Kidney epithelial cell (primary cell): ENCODE results near the gene PRPF40B. TPM values are rescaled to one million over a fixed set of nuclear protein-coding genes. Genes with fewer than 3 reads are reported as not detected.
"Not testable (repeated sequence)": the region's sequence is repeated elsewhere in the genome, so short reads cannot be mapped to it uniquely, and the experiment has no call there.

Experiments
- DNase-seq: peaks from one replicate; pipeline ENCODE4 v3.0.0-alpha.2; 2010; ENCODE audit warnings: low read depth
- H3K27me3 ChIP-seq: 2 replicates; pipeline ENCODE4 v1.6.0; 2011; ENCODE audit warnings: low read length; ENCODE audit not compliant: control insufficient read depth, insufficient read depth
- H3K36me3 ChIP-seq: 2 replicates; pipeline ENCODE4 v1.5.1; 2011; ENCODE audit warnings: low read length; ENCODE audit not compliant: control insufficient read depth, insufficient read depth
- H3K4me3 ChIP-seq: 2 replicates; pipeline ENCODE4 v1.5.1; 2011; ENCODE audit warnings: low read depth, mild to moderate bottlenecking, control low read depth, low read length
- CTCF ChIP-seq: IDR thresholded peaks from 2 replicates; pipeline ENCODE4 v1.5.1; 2011; ENCODE audit warnings: mild to moderate bottlenecking, moderate library complexity, low read length, control low read depth, inconsistent platforms; ENCODE audit not compliant: insufficient read depth, poor library complexity, severe bottlenecking
- total RNA-seq: library from RNA; depleted of rRNA; stranded (reverse); fragments of >200 nt; gene quantifications from 2 replicates; pipeline ENCODE4 v1.2.3, GENCODE V29; 2015

The PRPF40B gene
- total RNA-seq, 1 donor from 2014 or later: 15.3 TPM

GRCh38 chr12:49588281-49588680, 35.1 kb upstream of the PRPF40B start:
- no peak for TF ChIP-seq CTCF

GRCh38 chr12:49588721-49589516, 34.4 kb upstream of the PRPF40B start:
- Histone ChIP-seq H3K36me3 (no peaks in the 10 kb centered on the region), H3K27me3 (no peaks in the 10 kb centered on the region), H3K4me3 (no peak overlapping the region)
- TF ChIP-seq CTCF: no peak
- DNase-seq: no peak

More at GRCh38 chr12:49588281-49588680, 35.1 kb upstream of the PRPF40B start:
- H3K4me3 ChIP-seq: no peak overlapping the region
- no peaks in the 10 kb centered on the region for H3K36me3 ChIP-seq
- DNase-seq: no peak
- H3K27me3 ChIP-seq: no peaks in the 10 kb centered on the region

GRCh38 chr12:49598527-49598926, 24.8 kb upstream of the PRPF40B start:
- no peak overlapping the region for H3K4me3 ChIP-seq
- DNase-seq: no peak
- no peaks in the 10 kb centered on the region for H3K36me3 ChIP-seq
- no peaks in the 10 kb centered on the region for H3K27me3 ChIP-seq
- no peak for TF ChIP-seq CTCF

GRCh38 chr12:49599961-49600360, 23.4 kb upstream of the PRPF40B start:
- no peak overlapping the region for H3K4me3 ChIP-seq
- DNase-seq: no peak
- TF ChIP-seq CTCF: no peak
- no peaks in the 10 kb centered on the region for H3K27me3 ChIP-seq
- no peaks in the 10 kb centered on the region for H3K36me3 ChIP-seq

- no peak for TF ChIP-seq CTCF
- Histone ChIP-seq H3K4me3 (no peak overlapping the region), H3K36me3 (no peaks in the 10 kb centered on the region), H3K27me3 (no peaks in the 10 kb centered on the region)
- no peak for DNase-seq
Observed at GRCh38 chr12:49603721-49604120, 19.6 kb upstream of the PRPF40B start.

GRCh38 chr12:49604856-49605255, 18.5 kb upstream of the PRPF40B start:
- no peak for TF ChIP-seq CTCF
- no peaks in the 10 kb centered on the region for H3K36me3 ChIP-seq
- DNase-seq: no peak
- peaks cover 2% of the 10 kb centered on the region for H3K27me3 ChIP-seq
- H3K4me3 ChIP-seq: no peak overlapping the region

GRCh38 chr12:49605539-49605938, 17.8 kb upstream of the PRPF40B start, which contains the start of gene FAM186B:
Gene FAM186B (minus strand): TSS chr12:49605639. CDS start chr12:49605477, 162 bp downstream.
- DNase-seq, H3K27me3 ChIP-seq, H3K36me3 ChIP-seq, H3K4me3 ChIP-seq: not testable (repeated sequence)
